HG03558 (cell line): ENCODE data around the gene ASXL3.
A peak's percentile ranks its signal among the peaks of the same experiment; 100 is the strongest.

Experiments used
- ATAC-seq: cut with Tn5 transposase; IDR thresholded peaks from one replicate; pipeline ENCODE4 v1.9.1; 2021; ENCODE audit warnings: moderate number of reproducible peaks; ENCODE audit not compliant: unreplicated experiment; ENCODE audit errors: extremely low read depth

ASXL3 gene

DNA sequence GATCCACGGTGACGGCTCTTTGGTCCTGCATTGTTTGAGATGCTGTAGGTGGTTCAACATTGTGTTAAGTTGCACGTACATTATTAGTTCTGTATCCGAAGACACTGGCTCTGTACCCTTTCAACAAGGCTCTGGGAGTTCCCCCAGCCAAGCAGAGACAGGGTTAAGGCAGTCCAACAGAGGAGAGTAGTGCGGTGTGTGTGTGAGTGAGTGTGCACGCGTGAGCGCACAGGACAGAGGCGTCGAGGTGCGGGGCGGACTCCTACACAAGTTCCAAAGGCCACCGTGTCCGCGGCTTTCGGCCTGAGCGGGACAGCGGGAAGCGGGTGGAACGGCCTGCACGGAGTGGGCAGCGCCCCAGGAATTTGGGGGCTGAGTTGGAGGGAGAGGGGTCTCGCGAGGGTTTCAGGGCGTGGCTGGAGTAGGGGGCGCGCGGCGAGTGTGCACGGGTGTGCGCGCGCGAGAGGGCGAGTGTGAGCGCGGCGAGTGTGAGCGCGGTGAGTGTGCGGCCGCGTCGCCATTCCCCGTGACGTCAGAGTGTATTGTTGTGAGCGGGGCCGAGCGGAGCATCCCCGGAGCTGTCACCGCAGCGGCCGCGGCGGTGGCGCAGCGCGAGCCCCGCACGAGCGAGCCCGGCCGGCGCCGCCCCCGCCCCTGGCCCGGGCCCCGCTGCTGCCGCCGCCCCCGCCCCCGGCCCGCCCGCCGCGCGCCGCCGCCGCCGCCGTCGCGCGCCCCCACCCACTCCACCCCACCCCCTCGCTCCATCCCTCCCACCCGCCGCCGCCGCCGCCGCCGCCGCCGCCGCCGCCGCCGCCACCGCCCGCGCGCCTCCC is at the start of gene ASXL3:
Gene ASXL3, plus strand, starts transcription at position 535 of the 833 bp plus-strand sequence. CDS start 413 bp downstream, outside the sequence.
- ATAC-seq, result no peak

DNA sequence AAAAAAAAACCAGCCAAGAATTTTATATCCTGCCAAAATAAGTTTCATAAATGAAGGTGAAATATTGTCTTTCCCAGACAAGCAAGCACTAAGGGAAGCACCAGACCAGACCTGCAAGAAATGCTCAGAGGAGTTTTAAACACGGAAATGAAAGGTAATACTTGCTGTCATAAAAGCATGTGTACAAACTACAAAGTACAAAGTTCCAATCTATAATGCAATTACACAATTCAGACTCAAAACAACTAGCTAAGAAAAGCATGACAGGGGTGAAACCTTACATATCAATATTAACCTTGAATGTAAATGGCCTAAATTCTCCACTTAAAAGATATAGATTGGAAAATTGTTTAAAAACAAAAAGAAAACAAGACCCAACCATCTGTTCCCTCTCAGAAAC is 45.0 kb upstream of the ASXL3 start:
- ATAC-seq, result no peak

DNA sequence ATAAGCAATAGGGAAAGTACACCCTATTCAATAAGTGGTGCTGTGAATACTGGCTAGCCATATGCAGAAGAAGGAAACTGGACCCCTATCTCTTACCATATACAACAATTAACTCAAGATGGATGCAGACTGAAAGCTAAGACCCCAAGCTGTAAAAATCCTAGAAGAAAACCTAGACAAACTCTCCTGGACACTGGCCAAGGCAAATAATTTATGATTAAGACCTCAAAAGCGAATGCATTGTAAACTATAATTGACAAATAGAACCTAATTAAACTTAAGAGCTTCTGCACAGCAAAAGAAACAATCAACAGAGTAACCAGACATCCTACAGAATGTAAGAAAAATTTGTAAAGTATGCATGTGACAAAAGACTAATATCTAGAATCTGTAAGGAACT is 41.1 kb upstream of the ASXL3 start:
- no peak for ATAC-seq

DNA sequence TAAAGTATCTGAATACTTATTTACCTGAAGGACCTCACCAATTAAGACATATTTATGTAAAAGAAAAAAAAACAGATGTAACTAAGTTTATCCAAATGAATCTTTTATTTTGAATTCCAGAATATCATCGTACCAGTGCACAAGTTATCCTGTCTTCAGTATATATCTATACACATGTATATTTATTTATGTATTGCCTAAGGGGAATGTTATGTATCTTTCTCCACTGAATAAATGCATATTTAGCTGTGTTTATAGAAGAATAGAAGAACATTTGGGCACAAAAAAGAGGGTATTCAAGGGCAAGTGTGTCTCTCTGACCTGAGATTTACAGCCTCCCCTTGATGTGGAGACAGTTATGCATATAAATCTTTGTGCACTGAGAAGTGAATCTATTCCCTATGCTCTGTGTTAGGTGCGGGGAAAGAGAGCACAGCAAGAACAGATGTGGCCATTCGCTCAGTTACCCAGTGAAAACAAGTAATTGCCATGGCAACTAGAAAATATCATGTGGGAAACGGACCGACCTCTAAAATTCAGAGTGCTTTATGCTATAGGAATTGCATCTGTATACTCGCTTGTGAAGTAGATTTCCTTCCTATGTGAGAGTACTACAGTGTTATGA is 39.5 kb upstream of the ASXL3 start:
- no peak for ATAC-seq

DNA sequence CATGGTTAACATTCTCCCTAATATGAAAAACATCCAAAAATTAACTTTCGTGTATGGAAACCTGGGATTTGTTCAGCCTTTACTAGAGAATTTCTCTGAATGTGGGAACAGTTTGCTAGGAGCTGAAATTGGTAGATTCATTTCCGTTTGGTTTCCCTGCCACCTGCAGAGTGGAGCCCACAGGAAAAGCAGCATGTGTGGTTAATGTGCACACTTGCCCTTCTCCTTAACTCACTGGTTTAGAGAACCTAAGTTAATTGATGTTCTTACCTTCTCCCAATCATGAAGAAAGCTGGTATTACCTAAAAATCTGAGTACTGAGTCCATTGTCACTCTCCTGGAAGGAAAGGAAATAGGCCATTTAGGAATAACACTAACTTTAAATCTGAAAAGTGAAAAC is 37.6 kb upstream of the ASXL3 start:
- no peak for ATAC-seq

DNA sequence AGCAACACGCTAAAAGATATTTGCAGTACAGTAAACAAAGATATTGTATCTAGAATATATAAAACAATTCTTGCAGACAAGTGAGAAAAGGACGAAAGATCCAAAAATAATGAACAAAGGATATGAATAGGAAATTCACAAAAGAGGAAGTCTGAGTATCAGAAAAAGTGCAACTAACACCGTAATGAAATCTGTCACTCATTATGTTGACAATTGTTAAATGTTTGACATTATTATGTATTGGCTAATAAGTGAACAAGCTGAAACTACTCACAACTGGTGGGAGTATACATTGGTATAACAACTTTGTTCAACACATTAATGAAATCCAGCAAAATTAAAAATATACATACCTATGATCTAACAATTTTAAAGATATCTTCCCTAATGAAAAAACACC is 36.7 kb upstream of the ASXL3 start:
- ATAC-seq, result no peak

DNA sequence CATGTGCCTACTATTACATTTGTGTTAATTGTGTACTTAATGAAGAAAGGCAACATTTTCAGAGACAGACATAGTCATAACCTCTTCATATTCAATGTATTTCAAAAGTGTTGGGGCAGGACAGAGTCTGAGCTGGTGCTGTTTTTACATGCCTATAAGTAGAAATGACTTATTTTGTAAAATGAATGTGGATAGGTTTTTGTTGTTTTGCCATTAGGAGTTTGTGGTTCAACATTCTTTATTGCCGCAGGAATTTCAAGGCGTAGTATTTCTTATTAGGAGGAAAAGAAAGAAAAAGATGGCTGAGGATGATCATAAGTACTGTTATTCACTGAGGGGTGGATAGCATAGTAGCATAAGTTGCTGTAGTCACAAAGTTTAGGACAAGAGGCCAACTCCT is 21.2 kb upstream of the ASXL3 start:
- ATAC-seq, result no peak

DNA sequence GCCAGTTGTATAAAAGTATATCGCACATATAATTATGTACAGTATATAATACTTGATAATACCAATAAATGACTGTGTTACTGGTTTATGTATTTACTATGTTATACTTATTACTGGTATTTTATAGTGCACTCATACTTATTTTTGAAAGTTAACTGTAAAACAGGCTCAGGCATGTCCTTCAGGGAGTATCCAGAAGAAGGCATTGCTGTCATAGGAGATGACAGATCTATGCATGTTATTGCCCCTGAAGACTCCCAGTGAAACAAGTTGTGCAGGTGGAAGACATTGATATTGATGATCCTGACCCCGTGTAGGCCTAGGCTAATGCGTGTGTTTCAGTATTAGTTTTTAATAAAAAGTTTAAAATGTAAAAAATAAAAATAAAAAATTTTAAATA is 20.3 kb upstream of the ASXL3 start:
- no peak for ATAC-seq

DNA sequence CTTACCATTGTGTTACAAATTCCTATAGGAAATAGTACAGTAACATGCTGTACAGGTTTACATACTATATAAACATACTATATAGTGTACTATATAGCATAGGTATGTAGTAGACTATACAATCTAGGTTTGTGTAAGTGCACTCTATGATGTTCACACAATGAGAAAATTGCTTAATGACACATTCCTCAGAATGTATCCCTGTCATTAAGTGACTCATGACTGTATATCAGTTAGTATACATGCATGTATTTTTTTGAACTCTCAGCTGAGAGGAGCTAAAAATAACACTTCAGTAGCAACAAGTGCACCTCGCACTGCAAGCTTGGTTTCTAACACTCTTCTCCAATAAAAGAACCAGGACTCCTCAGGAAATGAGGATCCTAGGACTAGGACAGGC is 19.5 kb upstream of the ASXL3 start:
- ATAC-seq, result no peak

DNA sequence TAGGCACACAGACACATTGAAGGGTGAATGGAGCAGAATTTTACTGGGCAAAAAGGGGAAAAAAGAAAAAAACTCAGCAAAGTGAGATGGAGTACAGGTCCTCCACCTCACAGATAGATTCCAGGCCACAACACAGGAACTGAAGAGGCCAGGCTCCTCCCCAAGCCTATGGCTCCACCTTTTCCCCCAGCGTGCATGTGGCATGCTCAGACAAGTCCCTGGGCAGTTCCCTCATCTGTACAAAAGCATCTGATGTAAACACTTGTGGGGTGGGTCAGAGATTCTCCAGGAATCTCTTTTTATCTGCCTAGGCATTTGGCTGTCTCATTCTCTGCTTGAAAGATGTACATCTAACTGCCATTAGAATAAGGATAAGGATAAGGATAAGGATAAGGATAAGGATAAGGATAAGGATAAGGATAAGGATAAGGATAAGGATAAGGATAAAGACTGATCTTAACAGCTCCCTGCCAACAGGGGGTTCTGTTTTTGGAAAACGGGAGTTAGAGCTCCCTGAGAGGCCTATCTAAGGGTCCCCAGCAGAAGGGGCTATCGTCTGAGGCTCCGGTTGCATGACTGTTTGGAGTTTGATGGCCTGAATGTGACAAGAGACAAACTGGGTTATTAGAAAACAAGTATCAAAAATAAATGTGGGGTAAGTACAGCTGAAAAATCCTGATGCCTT is 17.2 kb upstream of the ASXL3 start:
- ATAC-seq, result peak; percentile 59

DNA sequence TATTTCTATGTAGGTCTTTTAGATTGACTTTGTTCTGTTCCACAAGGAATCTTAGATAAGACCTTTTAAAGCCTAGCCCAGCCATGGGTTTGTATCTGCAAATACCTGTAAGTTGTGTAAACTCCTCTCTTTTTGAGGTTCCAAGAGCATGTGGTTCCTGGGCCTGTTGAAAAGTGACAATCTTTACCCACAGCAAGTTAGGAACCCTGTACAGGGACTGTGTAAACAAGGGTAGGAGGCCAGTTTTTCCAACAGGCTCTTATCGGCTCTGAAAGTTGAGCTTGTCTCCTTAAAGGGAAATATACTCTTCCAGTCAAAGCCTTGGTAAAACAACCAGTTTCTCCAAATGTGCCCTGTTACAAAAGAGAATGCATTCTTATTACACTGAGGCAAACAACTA is 15.3 kb upstream of the ASXL3 start:
- no peak for ATAC-seq

DNA sequence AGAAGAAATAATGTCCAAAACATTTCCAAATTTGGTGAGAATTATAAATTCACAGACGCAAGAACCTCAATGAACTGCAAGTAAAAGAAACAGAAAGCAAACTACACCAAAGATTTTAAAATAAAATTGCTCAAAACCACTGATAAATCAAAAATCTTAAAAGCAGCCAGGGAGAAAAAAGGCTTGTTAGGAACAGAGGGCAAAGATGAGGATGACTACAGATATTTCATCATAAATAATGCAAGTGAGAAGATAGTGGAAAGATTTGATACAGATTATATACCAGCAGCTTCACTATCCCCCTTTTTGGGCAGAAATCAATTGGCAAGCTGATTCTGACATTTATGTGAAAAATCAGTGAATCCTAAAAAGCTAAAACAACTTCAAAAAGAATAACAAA is 10.3 kb upstream of the ASXL3 start:
- no peak for ATAC-seq

DNA sequence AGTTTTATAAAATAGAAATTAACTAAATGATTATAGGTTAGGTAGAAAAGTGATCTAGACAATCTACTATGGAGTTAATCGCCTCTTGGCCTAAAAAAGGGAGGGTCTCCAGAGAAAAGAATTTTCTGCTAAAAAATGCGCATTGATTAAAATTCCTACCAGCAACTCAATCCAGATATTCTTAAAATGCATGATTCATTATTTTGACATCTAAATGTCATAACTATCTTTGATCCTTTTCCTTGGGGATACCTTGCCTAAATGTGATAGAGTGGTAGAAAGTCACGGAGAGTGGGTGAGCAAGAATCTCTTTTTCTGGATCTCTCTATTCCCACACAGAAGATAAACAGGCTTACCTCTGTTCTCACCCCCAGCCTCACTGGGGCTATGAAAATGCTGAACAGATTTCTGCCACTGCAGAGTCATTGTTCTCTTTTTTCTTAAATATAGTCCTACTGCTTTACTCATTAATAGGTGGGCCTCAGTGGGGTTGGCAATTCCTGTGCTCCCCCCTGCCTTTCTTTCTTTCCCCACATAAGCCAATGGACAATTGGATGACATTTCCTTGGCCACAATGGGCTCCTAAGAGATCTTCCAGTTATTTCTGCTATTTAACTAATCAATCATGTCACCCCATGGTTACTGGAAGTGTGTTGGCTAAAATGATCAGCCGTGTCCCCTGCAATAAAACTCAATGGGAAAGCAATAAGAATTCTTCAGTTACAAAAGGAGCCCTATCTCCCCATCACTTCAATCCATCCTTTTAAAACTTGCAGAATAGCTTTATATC is 5.8 kb upstream of the ASXL3 start:
- ATAC-seq, result no peak

DNA sequence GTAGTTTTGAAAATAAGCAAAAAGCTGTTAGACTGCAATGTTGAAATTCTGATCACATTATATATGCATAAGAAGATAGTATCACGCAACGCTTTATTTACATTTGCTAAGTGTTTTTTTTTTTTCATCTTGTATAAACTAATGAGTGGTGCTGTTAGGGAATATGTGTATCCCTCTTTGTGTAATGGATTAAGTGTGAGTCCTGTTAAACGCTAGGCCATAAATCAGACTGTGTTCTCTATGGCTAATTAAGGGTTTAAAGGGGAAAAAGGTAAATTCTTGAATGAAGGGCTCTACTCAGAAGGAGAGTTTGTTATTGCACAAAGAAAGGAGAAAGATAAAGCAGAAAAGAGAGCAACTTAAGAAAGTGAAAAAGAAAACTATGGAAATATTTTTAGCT is 4.8 kb upstream of the ASXL3 start:
- ATAC-seq, result no peak

DNA sequence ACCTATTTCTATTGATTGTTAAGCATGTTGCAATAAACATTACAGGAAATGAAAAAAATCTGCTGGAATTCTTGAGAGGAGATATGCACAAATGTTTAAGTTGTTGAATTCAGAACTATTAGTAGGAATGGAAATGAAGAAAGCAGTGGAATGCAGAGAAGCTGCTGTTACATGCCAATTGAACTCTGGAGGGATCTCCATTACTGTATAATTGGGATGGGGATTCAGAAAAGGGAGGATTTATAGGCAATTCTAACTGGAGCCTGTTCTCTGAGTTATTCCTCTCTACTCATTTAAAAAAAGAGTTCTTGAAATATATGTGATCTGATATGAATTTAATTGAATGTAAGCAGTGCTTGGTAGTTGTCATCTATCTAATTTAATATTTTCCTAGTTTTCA is 2.6 kb upstream of the ASXL3 start:
- ATAC-seq, result no peak

DNA sequence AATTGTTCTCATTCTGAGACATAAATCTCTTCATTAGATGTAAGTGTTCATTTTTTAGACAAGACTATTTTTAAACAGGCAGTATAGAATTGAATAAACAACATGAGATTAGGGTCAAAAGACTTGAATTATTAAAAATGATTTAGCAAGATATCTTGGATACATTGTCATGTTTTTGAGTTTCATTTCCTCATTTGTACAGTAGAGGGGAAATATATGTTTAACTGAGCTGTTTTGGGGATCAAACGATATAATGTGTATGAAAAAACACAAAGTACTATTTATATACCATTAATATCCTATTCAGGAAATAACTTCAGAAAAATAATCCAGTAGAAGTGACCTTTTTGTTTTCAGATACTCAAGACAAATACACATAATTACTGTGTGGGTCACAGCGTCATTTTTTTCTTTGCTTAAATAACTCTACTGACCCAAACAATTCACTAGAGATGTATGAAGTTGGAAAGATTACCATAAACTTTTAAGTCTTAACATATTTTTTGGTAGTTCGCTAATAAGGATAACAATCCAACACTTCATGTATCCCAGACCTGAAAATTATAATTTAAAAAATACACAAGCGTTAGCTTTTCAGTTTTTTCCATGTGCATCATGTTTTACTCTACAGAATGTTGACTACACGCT is 896 bp upstream of the ASXL3 start:
- no peak for ATAC-seq

DNA sequence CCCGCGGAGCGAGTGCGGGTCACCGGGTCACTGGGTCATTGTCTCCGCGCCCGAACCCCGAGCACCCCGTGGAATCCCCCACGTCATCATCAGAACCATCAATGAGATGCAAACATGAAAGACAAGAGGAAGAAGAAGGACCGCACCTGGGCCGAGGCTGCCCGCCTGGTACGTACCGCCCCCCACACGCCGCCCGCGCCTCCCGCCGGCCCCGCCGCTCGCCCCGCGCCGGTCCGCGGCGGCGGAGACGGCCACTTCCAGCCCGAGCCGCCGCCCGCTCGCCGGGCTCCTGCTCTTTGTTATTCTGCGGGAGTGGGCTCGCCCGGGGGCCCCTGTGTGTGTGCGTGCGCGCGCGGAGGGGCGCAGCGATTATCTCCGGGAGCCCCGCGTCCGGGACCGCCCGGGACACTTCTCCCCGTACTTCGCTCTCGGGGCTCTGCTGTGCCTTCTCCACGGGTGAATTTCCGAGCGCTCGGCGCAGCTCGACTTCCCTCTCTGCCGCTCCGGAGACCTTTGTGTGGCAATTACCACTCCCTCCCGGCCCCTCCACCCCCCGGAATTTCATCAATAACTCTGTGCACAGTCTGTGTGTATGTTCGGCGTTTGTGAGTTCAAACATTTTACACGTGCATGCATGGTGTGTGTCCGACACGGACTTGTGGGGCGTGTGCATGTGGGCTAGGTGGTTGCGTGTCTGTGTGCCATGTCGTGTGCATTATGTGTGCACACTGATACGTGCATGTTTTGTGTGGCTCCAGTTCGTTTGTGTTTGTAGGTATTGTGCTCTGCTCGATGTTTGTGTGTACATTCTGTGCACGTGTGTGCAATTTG is 714 bp downstream of the ASXL3 start:
- ATAC-seq, result no peak

DNA sequence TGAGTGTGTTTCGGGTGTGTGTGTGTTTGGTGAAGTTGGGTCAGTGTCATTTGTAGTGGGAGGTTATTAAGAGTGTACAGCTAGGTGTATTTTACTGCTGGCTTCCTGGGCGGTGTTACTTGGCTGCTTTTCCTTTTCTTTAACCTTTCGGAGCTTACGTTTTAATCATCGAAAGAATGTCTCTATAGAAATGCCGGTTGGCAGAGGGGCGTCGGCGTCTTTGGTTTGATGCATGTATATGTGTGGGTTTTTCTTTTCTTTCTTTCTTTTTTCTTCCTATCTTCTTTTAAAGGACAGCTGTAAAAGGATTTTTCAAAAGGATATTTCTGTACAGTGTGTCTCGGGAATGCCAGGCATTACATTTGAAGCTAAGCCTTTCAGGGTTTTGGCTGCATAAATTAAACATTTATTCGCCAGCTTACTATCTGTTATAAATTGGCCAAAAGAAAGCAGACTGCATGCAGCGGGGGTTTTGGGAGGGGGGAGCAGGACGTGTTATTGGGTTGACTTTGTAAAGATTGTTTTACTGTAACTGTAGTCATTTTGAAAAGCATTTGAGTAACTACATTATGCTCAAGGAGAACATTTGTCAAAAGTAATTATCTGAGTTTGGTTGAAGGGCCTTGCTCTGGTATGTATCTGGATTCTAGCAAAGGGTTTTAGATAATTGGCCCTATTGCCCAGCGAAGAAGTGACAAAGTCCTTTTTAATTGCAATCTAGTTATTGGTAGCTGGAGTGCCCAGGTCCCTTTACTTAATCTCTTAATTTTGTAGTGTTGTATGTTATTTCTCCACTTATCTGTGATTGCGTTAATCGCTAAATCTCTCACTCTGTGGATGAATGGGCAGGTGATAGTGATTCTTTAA is 1.6 kb downstream of the ASXL3 start:
- ATAC-seq, result no peak
